Measurements from ENCODE around the gene ARHGAP18. TPM values are rescaled to one million over a fixed set of nuclear protein-coding genes. Genes with fewer than 3 reads are reported as not detected.

ARHGAP18 gene
- total RNA-seq, 1 donor from 2014 or later = 38.6 TPM

GRCh38 chr6:129731428-129731827, 21.5 kb upstream of the ARHGAP18 start:
- H3K4me3 Mint-ChIP-seq (ENCODE audit: unreplicated experiment) = no peak overlapping the region
- no peak for FAIRE-seq

GRCh38 chr6:129730477-129731165, 20.6 kb upstream of the ARHGAP18 start:
- H3K4me3 ChIP-seq (ENCODE audit: insufficient read depth, low read depth, low read length) = no peak overlapping the region
- H2AFZ ChIP-seq (ENCODE audit: low read depth, low read length) = peak overlapping the region; percentile 60
- H3K27ac Mint-ChIP-seq (ENCODE audit: unreplicated experiment) = no peak overlapping the region
- no peaks in the 10 kb centered on the region for H3K36me3 ChIP-seq (ENCODE audit: insufficient read depth, low read length)
- no peaks in the 10 kb centered on the region for H3K9me3 ChIP-seq (ENCODE audit: insufficient read depth, low read depth, low read length)
- H3K4me2 ChIP-seq (ENCODE audit: low read length) = no peak overlapping the region
- TF ChIP-seq CTCF (IDR thresholded peaks at IDR 0.05; ENCODE audit: insufficient read depth, low read depth, low read length) (peak; percentile 45), EZH2 (IDR thresholded peaks at IDR 0.05; ENCODE audit: insufficient read depth, low read length) (no peak)
- H4K20me1 ChIP-seq (ENCODE audit: insufficient read depth, low read length) = no peaks in the 10 kb centered on the region
- no peaks in the 10 kb centered on the region for H3K9me3 Mint-ChIP-seq (ENCODE audit: unreplicated experiment)
- FAIRE-seq (no peak), DNase-seq (ENCODE audit: low read depth) (no peak)
- no peaks in the 10 kb centered on the region for H3K79me2 ChIP-seq (ENCODE audit: insufficient read depth, low read length)
- no peak overlapping the region for H3K27ac ChIP-seq (ENCODE audit: low read depth, low read length)
- no peak overlapping the region for H3K4me3 Mint-ChIP-seq (ENCODE audit: unreplicated experiment)
- no peak overlapping the region for H3K9ac ChIP-seq (ENCODE audit: low read length)
- peaks cover 7% of the 10 kb centered on the region for H3K4me1 Mint-ChIP-seq (ENCODE audit: low read depth, unreplicated experiment)
- no peaks in the 10 kb centered on the region for H3K27me3 Mint-ChIP-seq (ENCODE audit: low read depth, unreplicated experiment)
- no peaks in the 10 kb centered on the region for H3K4me1 ChIP-seq (ENCODE audit: insufficient read depth, low read length)
- no peaks in the 10 kb centered on the region for H3K36me3 Mint-ChIP-seq (ENCODE audit: low read depth, unreplicated experiment)
- H3K27me3 ChIP-seq (ENCODE audit: insufficient read depth, low read length) = no peaks in the 10 kb centered on the region

More at GRCh38 chr6:129731428-129731827, 21.5 kb upstream of the ARHGAP18 start:
- Mint-ChIP-seq H3K27me3 (ENCODE audit: low read depth, unreplicated experiment) (no peaks in the 10 kb centered on the region), H3K27ac (ENCODE audit: unreplicated experiment) (peak overlapping the region; percentile 20), H3K9me3 (ENCODE audit: unreplicated experiment) (no peaks in the 10 kb centered on the region), H3K4me1 (ENCODE audit: low read depth, unreplicated experiment) (peaks cover 7% of the 10 kb centered on the region), H3K36me3 (ENCODE audit: low read depth, unreplicated experiment) (no peaks in the 10 kb centered on the region)
- no peak overlapping the region for H2AFZ ChIP-seq (ENCODE audit: low read depth, low read length)
- H4K20me1 ChIP-seq (ENCODE audit: insufficient read depth, low read length) = no peaks in the 10 kb centered on the region
- H3K27ac ChIP-seq (ENCODE audit: low read depth, low read length) = no peak overlapping the region
- no peak overlapping the region for H3K4me2 ChIP-seq (ENCODE audit: low read length)
- H3K9ac ChIP-seq (ENCODE audit: low read length) = no peak overlapping the region
- TF ChIP-seq CTCF (IDR thresholded peaks at IDR 0.05; ENCODE audit: insufficient read depth, low read depth, low read length) (no peak), EZH2 (IDR thresholded peaks at IDR 0.05; ENCODE audit: insufficient read depth, low read length) (no peak)
- H3K36me3 ChIP-seq (ENCODE audit: insufficient read depth, low read length) = no peaks in the 10 kb centered on the region
- no peak overlapping the region for H3K4me3 ChIP-seq (ENCODE audit: insufficient read depth, low read depth, low read length)
- H3K79me2 ChIP-seq (ENCODE audit: insufficient read depth, low read length) = no peaks in the 10 kb centered on the region
- H3K9me3 ChIP-seq (ENCODE audit: insufficient read depth, low read depth, low read length) = no peaks in the 10 kb centered on the region
- no peaks in the 10 kb centered on the region for H3K4me1 ChIP-seq (ENCODE audit: insufficient read depth, low read length)
- H3K27me3 ChIP-seq (ENCODE audit: insufficient read depth, low read length) = no peaks in the 10 kb centered on the region
- no peak for DNase-seq (ENCODE audit: low read depth)

GRCh38 chr6:129726650-129727049, 16.7 kb upstream of the ARHGAP18 start:
- Histone ChIP-seq H3K36me3 (ENCODE audit: insufficient read depth, low read length) (no peaks in the 10 kb centered on the region), H2AFZ (ENCODE audit: low read depth, low read length) (no peak overlapping the region), H3K4me3 (ENCODE audit: insufficient read depth, low read depth, low read length) (no peak overlapping the region), H3K79me2 (ENCODE audit: insufficient read depth, low read length) (no peaks in the 10 kb centered on the region), H4K20me1 (ENCODE audit: insufficient read depth, low read length) (no peaks in the 10 kb centered on the region), H3K9ac (ENCODE audit: low read length) (no peak overlapping the region), H3K27me3 (ENCODE audit: insufficient read depth, low read length) (no peaks in the 10 kb centered on the region), H3K27ac (ENCODE audit: low read depth, low read length) (no peak overlapping the region), H3K4me2 (ENCODE audit: low read length) (no peak overlapping the region), H3K9me3 (ENCODE audit: insufficient read depth, low read depth, low read length) (no peaks in the 10 kb centered on the region), H3K4me1 (ENCODE audit: insufficient read depth, low read length) (no peaks in the 10 kb centered on the region)
- H3K36me3 Mint-ChIP-seq (ENCODE audit: low read depth, unreplicated experiment) = no peaks in the 10 kb centered on the region
- TF ChIP-seq CTCF (IDR thresholded peaks at IDR 0.05; ENCODE audit: insufficient read depth, low read depth, low read length) (no peak), EZH2 (IDR thresholded peaks at IDR 0.05; ENCODE audit: insufficient read depth, low read length) (no peak)
- DNase-seq (ENCODE audit: low read depth) = no peak
- no peak overlapping the region for H3K27ac Mint-ChIP-seq (ENCODE audit: unreplicated experiment)
- no peak overlapping the region for H3K4me3 Mint-ChIP-seq (ENCODE audit: unreplicated experiment)
- FAIRE-seq = no peak
- H3K9me3 Mint-ChIP-seq (ENCODE audit: unreplicated experiment) = peaks cover 3% of the 10 kb centered on the region
- peaks cover 4% of the 10 kb centered on the region for H3K27me3 Mint-ChIP-seq (ENCODE audit: low read depth, unreplicated experiment)
- H3K4me1 Mint-ChIP-seq (ENCODE audit: low read depth, unreplicated experiment) = no peaks in the 10 kb centered on the region
